HepG2 (cell line): ENCODE results near the gene RERE. TPM values are rescaled to one million over a fixed set of nuclear protein-coding genes. Genes with fewer than 3 reads are reported as not detected.

Experiments
- ATAC-seq: fragments of 200-7000 bp; cut with Tn5 transposase; 3 replicates; pipeline ENCODE4 v1.9.1; 2020; ENCODE audit warnings: mild to moderate bottlenecking, moderate library complexity
- BruUV-seq: library from RNA; stranded (reverse); fragments of 400-500 nt; replicated peaks from 2 replicates; lab custom pipeline; 2021; lab: Mats Ljungman, UMichigan
- CTCF ChIA-PET: fragments of 300-600 bp; formaldehyde crosslinking; extraction: SDS; loops from one replicate; lab custom pipeline; 2021; ENCODE audit warnings: low total read pairs, inconsistent platforms, low intra/inter-chr PET ratio; lab: Yijun Ruan, JAX
- POLR2A ChIA-PET: fragments of 350-600 bp; sonication (Branson Sonifier 250); formaldehyde crosslinking; loops from one replicate; lab custom pipeline; 2020; ENCODE audit warnings: antibody characterized with exemption, inconsistent platforms; lab: Yijun Ruan, JAX
- DNase-seq: peaks from one replicate; pipeline ENCODE4 v3.0.0-alpha.2; 2015; ENCODE audit warnings: low spot score
- FAIRE-seq: peaks from 3 replicates; lab custom pipeline; 2011; peaks lifted over from hg19 to GRCh38; lab: Jason Lieb, UNC
- H2AFZ ChIP-seq: one replicate; pipeline ENCODE4 v1.6.1; 2011; ENCODE audit warnings: low read length, inconsistent platforms
- H3K27ac ChIP-seq: fragments of 300-600 bp; 3 replicates; pipeline ENCODE4 v1.8.0; 2011; ENCODE audit warnings: mixed run types, mild to moderate bottlenecking, mixed read lengths, low read length, inconsistent platforms; ENCODE audit not compliant: insufficient read depth; ENCODE audit errors: extremely low read length
- H3K27me3 ChIP-seq, 2 experiments: fragments of 200-600 bp in 1 of 2; 2 replicates in 1 of 2; 3 replicates in 1 of 2; pipeline versions ENCODE4 v1.6.0 to v1.8.0; 2011; ENCODE audit warnings: low read length in 2 of 2, mild to moderate bottlenecking in 2 of 2, moderate library complexity in 2 of 2, inconsistent platforms in 1 of 2; ENCODE audit not compliant: insufficient read depth in 2 of 2, control insufficient read depth in 1 of 2
- H3K36me3 ChIP-seq, 2 experiments: fragments of 200-600 bp in 1 of 2; replicated peaks in 1 of 2; 2 replicates in 1 of 2; 3 replicates in 1 of 2; pipeline versions ENCODE4 v1.5.1 to v1.8.0; 2011; ENCODE audit warnings: low read length in 2 of 2, inconsistent platforms in 1 of 2; ENCODE audit not compliant: insufficient read depth in 2 of 2, control insufficient read depth in 1 of 2
- H3K4me1 ChIP-seq: 2 replicates; pipeline ENCODE4 v1.5.1; 2012; ENCODE audit warnings: low read length, inconsistent platforms; ENCODE audit not compliant: insufficient read depth
- H3K4me2 ChIP-seq: 2 replicates; pipeline ENCODE4 v1.6.0; 2011; ENCODE audit warnings: low read depth, low read length, inconsistent platforms
- H3K4me3 ChIP-seq, 3 experiments: fragments of 200-600 bp in 1 of 3; sonication (generic), shearing (Covaris generic) in 1 of 3; replicated peaks in 1 of 3; 2 replicates each; pipeline ENCODE4 v1.5.1; 2011 to 2016; ENCODE audit warnings: low read length in 3 of 3, inconsistent platforms in 2 of 3, low read depth in 2 of 3, mild to moderate bottlenecking in 2 of 3, control low read depth in 1 of 3, mixed read lengths in 1 of 3; ENCODE audit not compliant: insufficient read depth in 1 of 3
- H3K79me2 ChIP-seq: one replicate; pipeline ENCODE4 v1.6.1; 2011; ENCODE audit warnings: low read length, inconsistent platforms; ENCODE audit not compliant: insufficient read depth
- H3K9ac ChIP-seq: 2 replicates; pipeline ENCODE4 v1.6.0; 2011; ENCODE audit warnings: mild to moderate bottlenecking, low read depth, low read length, inconsistent platforms; ENCODE audit not compliant: insufficient read depth
- H3K9me3 ChIP-seq: 2 replicates; pipeline ENCODE4 v1.5.1; 2012; ENCODE audit warnings: mild to moderate bottlenecking, low read length
- H4K20me1 ChIP-seq: 2 replicates; pipeline ENCODE4 v1.6.0; 2011; ENCODE audit warnings: inconsistent platforms, mild to moderate bottlenecking, low read length, moderate library complexity; ENCODE audit not compliant: insufficient read depth
- DRAP1 ChIP-seq: IDR thresholded peaks from 2 replicates; pipeline ENCODE4 v1.6.1; 2016; ENCODE audit warnings: missing genetic modification reagents, missing compliant biosample characterization
- KLF9 ChIP-seq: IDR thresholded peaks from 2 replicates; pipeline ENCODE4 v1.6.1; 2016; ENCODE audit warnings: low read depth
- ZFP82 ChIP-seq: sonication (generic); formaldehyde crosslinking; IDR thresholded peaks from 2 replicates; pipeline ENCODE4 v1.5.1; 2020; ENCODE audit warnings: mild to moderate bottlenecking, missing genetic modification reagents, borderline replicate concordance
- ZNF30 ChIP-seq: sonication (generic); formaldehyde crosslinking; IDR thresholded peaks from 2 replicates; pipeline ENCODE4 v1.5.0; 2020; ENCODE audit warnings: mild to moderate bottlenecking, missing genetic modification reagents
- WGBS: methylation state at CpG from one replicate; pipeline ENCODE4 v1.1.6; 2017; ENCODE audit warnings: low lambda C conversion rate; 5-methylcytosine and 5-hydroxymethylcytosine counted together
- in situ Hi-C: cut with HindIII; loops from 2 replicates; pipeline ENCODE4 v1.10.0; 2017; ENCODE audit warnings: low pct_unique_long_range_greater_than_20kb; ENCODE audit not compliant: extremely low pct_ligation_motif_present
- intact Hi-C: fragments of 100-400 bp; cut with micrococcal nuclease; formaldehyde crosslinking; loops from one replicate; pipeline ENCODE4 v1.10.0; 2022; ENCODE audit not compliant: unreplicated experiment
- polyA plus RNA-seq, 8 experiments: library from polyadenylated mRNA; depleted of rRNA in 3 of 8; stranded (reverse) in 7 of 8; unstranded in 1 of 8; fragments of >200 nt; fragmentation: Illumina TruSeq in 4 of 8; extraction: Trizol in 4 of 8; gene quantifications; 2 replicates each; pipeline versions ENCODE4 v1.2.1 to v1.2.3, GENCODE V29; 2011 to 2016; ENCODE audit warnings: low read depth in 4 of 8, missing spikeins in 1 of 8, mixed read lengths in 1 of 8; ENCODE audit not compliant: insufficient read depth in 1 of 8
- total RNA-seq, 5 experiments: library from RNA; depleted of rRNA; stranded (reverse); fragments of >200 nt; fragmentation: Illumina TruSeq; extraction: Trizol; gene quantifications; 2 replicates each; pipeline ENCODE4 v1.2.3, GENCODE V29; 2016; ENCODE audit warnings: low read depth in 1 of 5
- TF ChIP-seq, protein P1 (sequence below): IDR thresholded peaks from 2 replicates; pipeline ENCODE4 v1.6.1; 2012; ENCODE audit warnings: low read depth, low read length, improper control_type of control experiment
- TF ChIP-seq, protein P2 (sequence below): IDR thresholded peaks from 2 replicates; pipeline ENCODE4 v1.6.1; 2016; ENCODE audit warnings: low read depth, control low read depth

The RERE gene
- total and polyA plus RNA-seq, 2 of the 13 experiments (the other 11 are each of a cell fraction or from before 2014, with no cell fraction given) = 18.3 to 21.9 TPM

DNA sequence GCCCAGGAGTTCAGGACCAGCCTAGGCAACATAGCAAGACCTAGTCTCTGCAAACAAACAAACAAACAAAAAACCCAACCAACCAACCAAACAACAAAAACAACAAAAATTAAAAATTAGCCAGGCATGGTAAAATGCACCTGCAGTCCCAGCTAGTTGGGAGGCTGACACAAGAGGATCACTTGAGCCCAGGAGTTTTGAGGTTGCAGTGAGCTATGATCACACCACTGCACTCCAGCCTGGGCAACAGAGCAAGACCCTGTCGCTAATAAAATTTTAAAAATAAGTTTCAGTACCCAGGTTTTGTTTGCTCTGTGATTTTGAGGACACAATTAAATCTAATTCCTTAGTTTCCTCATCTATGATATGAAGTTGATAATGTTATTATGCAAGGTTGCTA lies 298.3 kb downstream of the RERE start:
- FAIRE-seq (no peak), ATAC-seq (no peak), DNase-seq (no peak)
- POLR2A ChIA-PET = no interaction called here
- CTCF ChIA-PET = no interaction called here
- WGBS = 100% methylated on average over 1 of the region's 1 CpG
- H3K79me2 ChIP-seq = peaks cover 46% of the 10 kb centered on the region
- peaks cover 29% of the 10 kb centered on the region for H3K4me1 ChIP-seq
- H3K9me3 ChIP-seq = no peaks in the 10 kb centered on the region
- H3K4me3 ChIP-seq = no peak overlapping the region
- H4K20me1 ChIP-seq = peaks cover 11% of the 10 kb centered on the region; the same call in 1 of the 2 replicates
- intact Hi-C loops (no loop called here), in situ Hi-C loops (no loop called here)
- TF ChIP-seq, protein P1, sequence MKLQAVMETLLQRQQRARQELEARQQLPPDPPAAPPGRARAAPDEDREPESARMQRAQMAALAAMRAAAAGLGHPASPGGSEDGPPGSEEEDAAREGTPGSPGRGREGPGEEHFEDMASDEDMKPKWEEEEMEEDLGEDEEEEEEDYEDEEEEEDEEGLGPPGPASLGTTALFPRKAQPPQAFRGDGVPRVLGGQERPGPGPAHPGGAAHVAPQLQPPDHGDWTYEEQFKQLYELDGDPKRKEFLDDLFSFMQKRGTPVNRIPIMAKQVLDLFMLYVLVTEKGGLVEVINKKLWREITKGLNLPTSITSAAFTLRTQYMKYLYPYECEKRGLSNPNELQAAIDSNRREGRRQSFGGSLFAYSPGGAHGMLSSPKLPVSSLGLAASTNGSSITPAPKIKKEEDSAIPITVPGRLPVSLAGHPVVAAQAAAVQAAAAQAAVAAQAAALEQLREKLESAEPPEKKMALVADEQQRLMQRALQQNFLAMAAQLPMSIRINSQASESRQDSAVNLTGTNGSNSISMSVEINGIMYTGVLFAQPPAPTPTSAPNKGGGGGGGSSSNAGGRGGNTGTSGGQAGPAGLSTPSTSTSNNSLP = no peak
- TF ChIP-seq KLF9 (CRISPR knock-in tag) (no peak), ZNF30 (no peak), ZFP82 (CRISPR knock-in tag) (no peak), DRAP1 (CRISPR knock-in tag) (no peak)
- TF ChIP-seq, protein P2, sequence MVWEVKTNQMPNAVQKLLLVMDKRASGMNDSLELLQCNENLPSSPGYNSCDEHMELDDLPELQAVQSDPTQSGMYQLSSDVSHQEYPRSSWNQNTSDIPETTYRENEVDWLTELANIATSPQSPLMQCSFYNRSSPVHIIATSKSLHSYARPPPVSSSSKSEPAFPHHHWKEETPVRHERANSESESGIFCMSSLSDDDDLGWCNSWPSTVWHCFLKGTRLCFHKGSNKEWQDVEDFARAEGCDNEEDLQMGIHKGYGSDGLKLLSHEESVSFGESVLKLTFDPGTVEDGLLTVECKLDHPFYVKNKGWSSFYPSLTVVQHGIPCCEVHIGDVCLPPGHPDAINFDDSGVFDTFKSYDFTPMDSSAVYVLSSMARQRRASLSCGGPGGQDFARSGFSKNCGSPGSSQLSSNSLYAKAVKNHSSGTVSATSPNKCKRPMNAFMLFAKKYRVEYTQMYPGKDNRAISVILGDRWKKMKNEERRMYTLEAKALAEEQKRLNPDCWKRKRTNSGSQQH (CRISPR knock-in tag) = no peak
- H3K27me3 ChIP-seq = no peaks in the 10 kb centered on the region
- peaks cover 12 to 28% of the 10 kb centered on the region in 2 experiments for H3K36me3 ChIP-seq
- no peak overlapping the region for H3K4me2 ChIP-seq
- BruUV-seq = no TSS peak
- no peak overlapping the region for H3K27ac ChIP-seq
- no peak overlapping the region for H2AFZ ChIP-seq
- no peak overlapping the region for H3K9ac ChIP-seq
